Astrocyte (in vitro differentiated cells and primary cell): Measurements from ENCODE around the gene GATB. TPM values are rescaled to one million over a fixed set of nuclear protein-coding genes. Genes with fewer than 3 reads are reported as not detected.

ENCODE experiments used
- DNase-seq: peaks from one replicate; pipeline ENCODE4 v3.0.0-alpha.2; 2010; ENCODE audit warnings: low read depth
- FAIRE-seq: peaks from 2 replicates; lab custom pipeline; 2011; peaks lifted over from hg19 to GRCh38; lab: Jason Lieb, UNC
- H2AFZ ChIP-seq: 2 replicates; pipeline ENCODE4 v1.6.0; 2012; ENCODE audit warnings: low read depth, low read length, inconsistent platforms
- H3K27ac ChIP-seq: 2 replicates; pipeline ENCODE4 v1.5.1; 2011; ENCODE audit warnings: low read depth, low read length, inconsistent platforms
- H3K27me3 ChIP-seq: 2 replicates; pipeline ENCODE4 v1.6.0; 2011; ENCODE audit warnings: low read length, inconsistent platforms; ENCODE audit not compliant: insufficient read depth
- H3K36me3 ChIP-seq: 2 replicates; pipeline ENCODE4 v1.5.1; 2011; ENCODE audit warnings: low read length, inconsistent platforms; ENCODE audit not compliant: insufficient read depth
- H3K4me1 ChIP-seq: 2 replicates; pipeline ENCODE4 v1.5.1; 2011; ENCODE audit warnings: low read length, inconsistent platforms; ENCODE audit not compliant: insufficient read depth
- H3K4me2 ChIP-seq: 2 replicates; pipeline ENCODE4 v1.6.0; 2012; ENCODE audit warnings: low read length, inconsistent platforms
- H3K4me3 ChIP-seq: 2 replicates; pipeline ENCODE4 v1.5.1; 2011; ENCODE audit warnings: low read depth, mild to moderate bottlenecking, low read length, inconsistent platforms; ENCODE audit not compliant: insufficient read depth
- H3K79me2 ChIP-seq: 2 replicates; pipeline ENCODE4 v1.6.0; 2012; ENCODE audit warnings: mild to moderate bottlenecking, low read length, inconsistent platforms; ENCODE audit not compliant: insufficient read depth
- H3K9ac ChIP-seq: 2 replicates; pipeline ENCODE4 v1.6.0; 2012; ENCODE audit warnings: mild to moderate bottlenecking, low read length, inconsistent platforms
- H3K9me3 ChIP-seq: 2 replicates; pipeline ENCODE4 v1.5.1; 2012; ENCODE audit warnings: low read depth, mild to moderate bottlenecking, low read length, inconsistent platforms; ENCODE audit not compliant: insufficient read depth
- H4K20me1 ChIP-seq: 2 replicates; pipeline ENCODE4 v1.6.0; 2012; ENCODE audit warnings: low read length, inconsistent platforms; ENCODE audit not compliant: insufficient read depth
- H3K27ac Mint-ChIP-seq: one replicate; pipeline ENCODE4 v1.8.0; 2021; ENCODE audit warnings: mild to moderate bottlenecking, mixed read lengths; ENCODE audit not compliant: unreplicated experiment
- H3K27me3 Mint-ChIP-seq: one replicate; pipeline ENCODE4 v1.8.0; 2021; ENCODE audit warnings: low read depth, mixed read lengths; ENCODE audit not compliant: unreplicated experiment
- H3K36me3 Mint-ChIP-seq: one replicate; pipeline ENCODE4 v1.8.0; 2021; ENCODE audit warnings: low read depth, mixed read lengths; ENCODE audit not compliant: unreplicated experiment
- H3K4me1 Mint-ChIP-seq: one replicate; pipeline ENCODE4 v1.8.0; 2021; ENCODE audit warnings: low read depth, mixed read lengths; ENCODE audit not compliant: unreplicated experiment
- H3K4me3 Mint-ChIP-seq: one replicate; pipeline ENCODE4 v1.8.0; 2021; ENCODE audit warnings: mild to moderate bottlenecking, moderate library complexity, mixed read lengths; ENCODE audit not compliant: unreplicated experiment
- H3K9me3 Mint-ChIP-seq: one replicate; pipeline ENCODE4 v1.8.0; 2021; ENCODE audit warnings: mild to moderate bottlenecking, mixed read lengths; ENCODE audit not compliant: unreplicated experiment
- CTCF ChIP-seq: IDR thresholded peaks from 2 replicates; pipeline ENCODE4 v1.5.1; 2011; ENCODE audit warnings: low read depth, mild to moderate bottlenecking, inconsistent platforms, low read length, moderate library complexity; ENCODE audit not compliant: insufficient read depth
- EZH2 ChIP-seq: IDR thresholded peaks from 2 replicates; pipeline ENCODE4 v1.6.1; 2012; ENCODE audit warnings: mild to moderate bottlenecking, low read length, inconsistent platforms; ENCODE audit not compliant: insufficient read depth
- total RNA-seq: library from RNA; stranded (reverse); gene quantifications from 2 replicates; pipeline ENCODE4 v1.2.1, GENCODE V29; 2021

Gene GATB
- total RNA-seq, 1 donor from 2014 or later: 20.8 TPM

GRCh38 chr4:151694961-151695720 is 65.7 kb downstream of the GATB start:
- FAIRE-seq: no peak
- no peak overlapping the region for H3K27ac Mint-ChIP-seq
- H3K27ac ChIP-seq: no peak overlapping the region
- no peaks in the 10 kb centered on the region for H3K79me2 ChIP-seq
- H4K20me1 ChIP-seq: no peaks in the 10 kb centered on the region
- TF ChIP-seq CTCF (no peak), EZH2 (no peak)
- H3K4me1 Mint-ChIP-seq: peaks cover 18% of the 10 kb centered on the region
- no peak overlapping the region for H3K4me3 Mint-ChIP-seq
- H3K9me3 ChIP-seq: no peaks in the 10 kb centered on the region
- peaks cover 11% of the 10 kb centered on the region for H3K4me1 ChIP-seq
- H2AFZ ChIP-seq: no peak overlapping the region
- no peaks in the 10 kb centered on the region for H3K36me3 ChIP-seq
- H3K9me3 Mint-ChIP-seq: peaks cover 4% of the 10 kb centered on the region
- H3K9ac ChIP-seq: no peak overlapping the region
- DNase-seq: no peak
- no peaks in the 10 kb centered on the region for H3K27me3 ChIP-seq
- no peak overlapping the region for H3K4me3 ChIP-seq
- H3K36me3 Mint-ChIP-seq: peaks cover 2% of the 10 kb centered on the region
- no peak overlapping the region for H3K4me2 ChIP-seq
- no peaks in the 10 kb centered on the region for H3K27me3 Mint-ChIP-seq

- no peaks in the 10 kb centered on the region for H3K9me3 ChIP-seq
- H3K79me2 ChIP-seq: no peaks in the 10 kb centered on the region
- no peak for TF ChIP-seq CTCF
- TF ChIP-seq EZH2: no peak
- H3K27me3 ChIP-seq: no peaks in the 10 kb centered on the region
- H3K36me3 Mint-ChIP-seq: no peaks in the 10 kb centered on the region
- DNase-seq (peak; percentile 35), FAIRE-seq (no peak)
- peaks cover 29% of the 10 kb centered on the region for H3K4me1 ChIP-seq
- H2AFZ ChIP-seq: no peak overlapping the region
- H3K9me3 Mint-ChIP-seq: peaks cover 2% of the 10 kb centered on the region
- H3K36me3 ChIP-seq: no peaks in the 10 kb centered on the region
- H3K4me2 ChIP-seq: peak overlapping the region; percentile 5
- H3K4me1 Mint-ChIP-seq: peaks cover 37% of the 10 kb centered on the region
- no peaks in the 10 kb centered on the region for H3K27me3 Mint-ChIP-seq
- H3K27ac Mint-ChIP-seq: no peak overlapping the region
- no peak overlapping the region for H3K4me3 Mint-ChIP-seq
- H4K20me1 ChIP-seq: no peaks in the 10 kb centered on the region
- no peak overlapping the region for H3K27ac ChIP-seq
- H3K9ac ChIP-seq: no peak overlapping the region
- no peak overlapping the region for H3K4me3 ChIP-seq
These were observed 67.8 kb downstream of the GATB start for GRCh38 chr4:151692821-151693673.
